Neural cell (in vitro differentiated cells): ENCODE data around the gene NDUFAB1. TPM values are rescaled to one million over a fixed set of nuclear protein-coding genes. Genes with fewer than 3 reads are reported as not detected.

Experiments used
- H2AFZ ChIP-seq: fragments of 200-600, 300-800 bp; sonication (generic), shearing (Covaris generic); 2 replicates; pipeline ENCODE4 v1.6.0; 2014; ENCODE audit warnings: low read depth, mild to moderate bottlenecking, antibody characterized with exemption, low read length, moderate library complexity
- H3F3A ChIP-seq: fragments of 200-600 bp; shearing (Covaris generic); 2 replicates; pipeline ENCODE4 v1.6.1; 2016; ENCODE audit warnings: mild to moderate bottlenecking, moderate library complexity, mixed read lengths, antibody characterized with exemption, low read length; ENCODE audit not compliant: insufficient read depth, poor library complexity, severe bottlenecking
- H3K27ac ChIP-seq: fragments of 200-600, 300-800 bp; sonication (generic), shearing (Covaris generic); 2 replicates; pipeline ENCODE4 v1.5.1; 2014; ENCODE audit warnings: mild to moderate bottlenecking, low read length, moderate library complexity
- H3K27me3 ChIP-seq: fragments of 300-800, 200-600 bp; sonication (generic), shearing (Covaris generic); 2 replicates; pipeline ENCODE4 v1.6.0; 2014; ENCODE audit warnings: mild to moderate bottlenecking, low read depth, low read length, moderate library complexity; ENCODE audit not compliant: insufficient read depth
- H3K36me3 ChIP-seq: fragments of 300-800, 200-600 bp; sonication (generic), shearing (Covaris generic); 2 replicates; pipeline ENCODE4 v1.5.1; 2014; ENCODE audit warnings: mild to moderate bottlenecking, antibody characterized with exemption, low read length, moderate library complexity; ENCODE audit not compliant: insufficient read depth
- H3K4me2 ChIP-seq: fragments of 300-800, 200-600 bp; sonication (generic), shearing (Covaris generic); 2 replicates; pipeline ENCODE4 v1.6.0; 2014; ENCODE audit warnings: mild to moderate bottlenecking, low read length
- H3K4me3 ChIP-seq: fragments of 300-800, 200-600 bp; sonication (generic), shearing (Covaris generic); 2 replicates; pipeline ENCODE4 v1.5.1; 2014; ENCODE audit warnings: mild to moderate bottlenecking, low read length, moderate library complexity
- H3K79me2 ChIP-seq: fragments of 200-600 bp; shearing (Covaris generic); replicated peaks from 2 replicates; pipeline ENCODE4 v1.6.0; 2014; ENCODE audit warnings: mild to moderate bottlenecking, low read length, moderate library complexity; ENCODE audit not compliant: insufficient read depth
- H3K9ac ChIP-seq: fragments of 300-800, 200-600 bp; sonication (generic), shearing (Covaris generic); 2 replicates; pipeline ENCODE4 v1.6.1; 2016; ENCODE audit warnings: mild to moderate bottlenecking, low read length, mixed read lengths
- H3K9me2 ChIP-seq: fragments of 200-600 bp; shearing (Covaris generic); 2 replicates; pipeline ENCODE4 v1.6.1; 2016; ENCODE audit warnings: mild to moderate bottlenecking, low read length, mixed read lengths; ENCODE audit not compliant: insufficient read depth
- H3K9me3 ChIP-seq: fragments of 200-600, 300-800 bp; sonication (generic), shearing (Covaris generic); 2 replicates; pipeline ENCODE4 v1.6.1; 2016; ENCODE audit warnings: mild to moderate bottlenecking, mixed run types, low read length, moderate library complexity, mixed read lengths
- H4K20me1 ChIP-seq: fragments of 200-600 bp; shearing (Covaris generic); 2 replicates; pipeline ENCODE4 v1.6.1; 2016; ENCODE audit warnings: mild to moderate bottlenecking, mixed run types; ENCODE audit not compliant: insufficient read depth
- EP300 ChIP-seq: fragments of 450-650 bp; conservative IDR thresholded peaks from 2 replicates; pipeline ENCODE4 v1.6.1; 2014; ENCODE audit warnings: antibody characterized with exemption, mild to moderate bottlenecking, moderate library complexity; ENCODE audit not compliant: poor library complexity, severe bottlenecking
- EZH2 ChIP-seq: fragments of 200-600, 300-800 bp; shearing (Covaris generic), sonication (generic); IDR thresholded peaks from 2 replicates; pipeline ENCODE4 v1.6.1; 2014; ENCODE audit warnings: antibody characterized with exemption, low read length, borderline replicate concordance, mild to moderate bottlenecking; ENCODE audit not compliant: insufficient read depth, poor library complexity, severe bottlenecking
- MXI1 ChIP-seq: fragments of 450-650 bp; conservative IDR thresholded peaks from 2 replicates; pipeline ENCODE4 v1.6.1; 2014; ENCODE audit warnings: antibody characterized with exemption, mild to moderate bottlenecking; ENCODE audit not compliant: poor library complexity, severe bottlenecking
- POLR2AphosphoS5 ChIP-seq: IDR thresholded peaks from 2 replicates; pipeline ENCODE4 v1.6.1; 2012
- RAD21 ChIP-seq: fragments of 450-650 bp; conservative IDR thresholded peaks from 2 replicates; pipeline ENCODE4 v1.6.1; 2014; ENCODE audit warnings: antibody characterized with exemption, mild to moderate bottlenecking, moderate library complexity
- SMC3 ChIP-seq: fragments of 450-650 bp; conservative IDR thresholded peaks from 2 replicates; pipeline ENCODE4 v1.6.1; 2014; ENCODE audit warnings: antibody characterized with exemption, mild to moderate bottlenecking, moderate library complexity; ENCODE audit not compliant: poor library complexity
- TAF1 ChIP-seq: IDR thresholded peaks from 2 replicates; pipeline ENCODE4 v1.6.1; 2012; ENCODE audit warnings: low read depth
- polyA plus RNA-seq: library from polyadenylated mRNA; depleted of rRNA; stranded (reverse); fragments of >200 nt; gene quantifications from 2 replicates; pipeline ENCODE4 v1.2.3, GENCODE V29; 2014
- TF ChIP-seq, protein P1 (sequence below): IDR thresholded peaks from 2 replicates; pipeline ENCODE4 v1.6.1; 2012; ENCODE audit warnings: borderline replicate concordance
- TF ChIP-seq, protein P2 (sequence below): fragments of 450-650 bp; IDR thresholded peaks from 2 replicates; pipeline ENCODE4 v1.5.1; 2014; ENCODE audit warnings: antibody characterized with exemption, mild to moderate bottlenecking, moderate library complexity; ENCODE audit not compliant: poor library complexity, severe bottlenecking

The NDUFAB1 gene
- polyA plus RNA-seq, 1 donor from 2014 or later: 492 TPM

DNA sequence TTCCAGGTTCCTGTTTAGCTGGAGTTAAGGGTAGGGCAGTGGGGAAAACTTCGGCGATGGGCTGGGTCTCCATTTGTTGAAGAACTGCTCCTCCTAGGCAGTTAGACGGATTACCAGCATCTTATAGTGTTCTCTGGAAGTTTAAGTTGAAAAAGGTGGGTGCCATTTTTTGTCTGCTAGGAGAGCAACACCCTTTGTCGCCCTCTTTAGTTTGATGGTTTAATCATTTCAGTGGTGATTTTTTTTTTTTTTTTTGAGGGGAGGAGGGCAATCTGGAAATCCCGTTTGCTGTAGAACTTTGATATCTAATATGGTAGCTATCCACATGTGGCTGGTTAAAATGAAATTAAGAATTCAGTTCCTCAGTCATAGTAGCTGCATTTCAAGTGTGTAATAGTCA is 34.5 kb downstream of the NDUFAB1 start:
- TF ChIP-seq SMC3 (no peak), POLR2AphosphoS5 (no peak), TAF1 (no peak), EZH2 (no peak), MXI1 (no peak), EP300 (no peak), RAD21 (no peak)
- TF ChIP-seq, protein P1, sequence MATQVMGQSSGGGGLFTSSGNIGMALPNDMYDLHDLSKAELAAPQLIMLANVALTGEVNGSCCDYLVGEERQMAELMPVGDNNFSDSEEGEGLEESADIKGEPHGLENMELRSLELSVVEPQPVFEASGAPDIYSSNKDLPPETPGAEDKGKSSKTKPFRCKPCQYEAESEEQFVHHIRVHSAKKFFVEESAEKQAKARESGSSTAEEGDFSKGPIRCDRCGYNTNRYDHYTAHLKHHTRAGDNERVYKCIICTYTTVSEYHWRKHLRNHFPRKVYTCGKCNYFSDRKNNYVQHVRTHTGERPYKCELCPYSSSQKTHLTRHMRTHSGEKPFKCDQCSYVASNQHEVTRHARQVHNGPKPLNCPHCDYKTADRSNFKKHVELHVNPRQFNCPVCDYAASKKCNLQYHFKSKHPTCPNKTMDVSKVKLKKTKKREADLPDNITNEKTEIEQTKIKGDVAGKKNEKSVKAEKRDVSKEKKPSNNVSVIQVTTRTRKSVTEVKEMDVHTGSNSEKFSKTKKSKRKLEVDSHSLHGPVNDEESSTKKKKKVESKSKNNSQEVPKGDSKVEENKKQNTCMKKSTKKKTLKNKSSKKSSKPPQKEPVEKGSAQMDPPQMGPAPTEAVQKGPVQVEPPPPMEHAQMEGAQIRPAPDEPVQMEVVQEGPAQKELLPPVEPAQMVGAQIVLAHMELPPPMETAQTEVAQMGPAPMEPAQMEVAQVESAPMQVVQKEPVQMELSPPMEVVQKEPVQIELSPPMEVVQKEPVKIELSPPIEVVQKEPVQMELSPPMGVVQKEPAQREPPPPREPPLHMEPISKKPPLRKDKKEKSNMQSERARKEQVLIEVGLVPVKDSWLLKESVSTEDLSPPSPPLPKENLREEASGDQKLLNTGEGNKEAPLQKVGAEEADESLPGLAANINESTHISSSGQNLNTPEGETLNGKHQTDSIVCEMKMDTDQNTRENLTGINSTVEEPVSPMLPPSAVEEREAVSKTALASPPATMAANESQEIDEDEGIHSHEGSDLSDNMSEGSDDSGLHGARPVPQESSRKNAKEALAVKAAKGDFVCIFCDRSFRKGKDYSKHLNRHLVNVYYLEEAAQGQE: no peak
- TF ChIP-seq, protein P2, sequence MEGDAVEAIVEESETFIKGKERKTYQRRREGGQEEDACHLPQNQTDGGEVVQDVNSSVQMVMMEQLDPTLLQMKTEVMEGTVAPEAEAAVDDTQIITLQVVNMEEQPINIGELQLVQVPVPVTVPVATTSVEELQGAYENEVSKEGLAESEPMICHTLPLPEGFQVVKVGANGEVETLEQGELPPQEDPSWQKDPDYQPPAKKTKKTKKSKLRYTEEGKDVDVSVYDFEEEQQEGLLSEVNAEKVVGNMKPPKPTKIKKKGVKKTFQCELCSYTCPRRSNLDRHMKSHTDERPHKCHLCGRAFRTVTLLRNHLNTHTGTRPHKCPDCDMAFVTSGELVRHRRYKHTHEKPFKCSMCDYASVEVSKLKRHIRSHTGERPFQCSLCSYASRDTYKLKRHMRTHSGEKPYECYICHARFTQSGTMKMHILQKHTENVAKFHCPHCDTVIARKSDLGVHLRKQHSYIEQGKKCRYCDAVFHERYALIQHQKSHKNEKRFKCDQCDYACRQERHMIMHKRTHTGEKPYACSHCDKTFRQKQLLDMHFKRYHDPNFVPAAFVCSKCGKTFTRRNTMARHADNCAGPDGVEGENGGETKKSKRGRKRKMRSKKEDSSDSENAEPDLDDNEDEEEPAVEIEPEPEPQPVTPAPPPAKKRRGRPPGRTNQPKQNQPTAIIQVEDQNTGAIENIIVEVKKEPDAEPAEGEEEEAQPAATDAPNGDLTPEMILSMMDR: no peak
- Histone ChIP-seq H3K79me2 (peaks cover 27% of the 10 kb centered on the region), H4K20me1 (no peaks in the 10 kb centered on the region), H3K36me3 (no peaks in the 10 kb centered on the region), H3F3A (no peaks in the 10 kb centered on the region), H3K4me2 (no peak overlapping the region), H3K27me3 (no peaks in the 10 kb centered on the region), H3K9me3 (no peaks in the 10 kb centered on the region), H3K27ac (no peak overlapping the region), H3K9me2 (no peaks in the 10 kb centered on the region), H3K9ac (no peak overlapping the region), H3K4me3 (no peak overlapping the region), H2AFZ (no peak overlapping the region)

DNA sequence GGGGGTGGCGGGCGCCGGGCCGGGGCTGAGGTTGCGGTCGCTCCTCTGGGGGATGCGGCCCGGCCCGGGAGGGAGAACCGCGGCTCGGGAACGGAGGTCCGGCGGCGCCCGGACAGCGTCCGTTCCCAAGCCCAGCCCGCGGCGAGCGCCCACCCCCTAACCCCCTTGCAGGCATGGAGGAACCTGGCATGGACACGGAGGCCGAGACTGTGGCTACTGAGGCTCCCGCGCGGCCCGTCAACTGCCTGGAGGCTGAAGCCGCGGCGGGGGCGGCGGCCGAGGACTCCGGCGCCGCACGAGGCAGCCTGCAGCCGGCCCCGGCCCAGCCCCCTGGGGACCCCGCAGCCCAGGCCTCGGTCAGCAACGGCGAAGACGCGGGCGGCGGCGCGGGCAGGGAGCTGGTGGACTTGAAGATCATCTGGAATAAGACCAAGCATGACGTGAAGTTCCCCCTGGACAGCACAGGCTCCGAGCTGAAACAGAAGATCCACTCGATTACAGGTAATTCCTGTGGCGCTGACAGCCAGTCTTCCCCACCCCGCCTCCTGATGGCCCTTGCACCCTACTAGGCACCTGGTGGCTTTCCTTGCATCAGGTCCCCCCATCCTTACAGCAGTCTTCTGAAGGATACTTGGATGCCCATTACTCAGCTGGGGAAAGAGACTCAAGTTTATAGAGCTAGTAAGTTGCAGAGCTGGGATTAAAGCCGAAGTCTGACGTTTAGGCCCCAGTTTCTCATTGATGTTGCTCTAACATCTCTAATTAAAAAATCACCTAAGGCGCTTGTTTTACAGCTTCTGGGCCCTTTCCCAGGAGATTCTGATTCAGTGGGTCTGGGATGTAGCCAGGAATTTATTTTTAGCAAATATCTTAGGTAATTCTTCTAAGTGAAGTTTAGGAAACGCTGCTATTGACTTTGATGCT is 38.1 kb downstream of the NDUFAB1 start:
- H3K9ac ChIP-seq: peak overlapping the region; percentile 88
- no peaks in the 10 kb centered on the region for H3K36me3 ChIP-seq
- no peaks in the 10 kb centered on the region for H3F3A ChIP-seq
- H3K9me3 ChIP-seq: no peaks in the 10 kb centered on the region
- no peaks in the 10 kb centered on the region for H4K20me1 ChIP-seq
- H3K27ac ChIP-seq: peak overlapping the region; percentile 88
- no peaks in the 10 kb centered on the region for H3K27me3 ChIP-seq
- H3K79me2 ChIP-seq: peaks cover 27% of the 10 kb centered on the region
- H3K4me3 ChIP-seq: peak overlapping the region; percentile 78
- H2AFZ ChIP-seq: peak overlapping the region; percentile 36
- H3K9me2 ChIP-seq: no peaks in the 10 kb centered on the region
- H3K4me2 ChIP-seq: peak overlapping the region; percentile 88
- TF ChIP-seq EZH2 (no peak), TAF1 (peak; percentile 8)
